Inflammatory macrophage (primary cell): Measurements from ENCODE around the gene TNNI3K.

Source experiments
- DNase-seq, 2 donors: peaks; one replicate each; pipeline ENCODE4 v3.0.0-alpha.2; 2020 to 2022

Gene TNNI3K

DNA sequence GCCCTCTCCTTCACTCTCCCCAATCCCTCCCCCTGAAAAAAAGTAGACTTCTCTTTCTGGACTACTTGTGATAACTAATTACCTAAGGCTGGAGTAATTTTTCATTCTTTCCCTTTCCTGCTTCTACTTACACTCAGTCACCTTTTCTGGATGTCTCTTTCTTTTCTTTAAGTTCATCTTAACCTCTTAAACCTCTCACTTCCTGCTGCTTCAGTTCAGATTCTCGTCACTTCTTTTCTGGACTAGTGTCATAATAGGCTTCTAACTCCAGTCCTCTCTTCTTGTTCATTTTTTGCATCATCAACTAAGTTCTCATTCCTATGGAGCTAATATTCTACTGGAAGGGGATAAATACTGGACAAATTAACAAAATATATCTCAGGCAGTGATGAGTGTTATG is 201.8 kb downstream of the TNNI3K start:
- no peak for DNase-seq

DNA sequence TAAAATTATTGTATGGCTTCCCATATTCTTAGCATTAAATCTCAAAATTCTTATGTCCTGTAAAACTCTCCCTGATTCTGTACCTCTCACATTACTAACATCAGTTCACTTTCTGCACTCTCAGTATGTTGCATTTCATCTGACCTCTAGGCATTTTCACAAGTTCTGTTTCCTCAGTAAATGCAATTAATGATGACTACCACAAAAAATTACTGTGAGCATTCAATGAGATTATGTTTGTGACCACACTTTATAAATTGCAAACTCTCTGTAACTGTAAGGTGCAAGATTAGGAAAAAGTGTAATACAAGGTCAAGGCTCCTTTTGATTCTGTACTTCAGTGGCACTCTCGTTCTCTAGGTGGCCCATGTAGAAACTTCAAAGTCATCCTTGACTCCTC is 216.8 kb downstream of the TNNI3K start:
- DNase-seq, result no peak

DNA sequence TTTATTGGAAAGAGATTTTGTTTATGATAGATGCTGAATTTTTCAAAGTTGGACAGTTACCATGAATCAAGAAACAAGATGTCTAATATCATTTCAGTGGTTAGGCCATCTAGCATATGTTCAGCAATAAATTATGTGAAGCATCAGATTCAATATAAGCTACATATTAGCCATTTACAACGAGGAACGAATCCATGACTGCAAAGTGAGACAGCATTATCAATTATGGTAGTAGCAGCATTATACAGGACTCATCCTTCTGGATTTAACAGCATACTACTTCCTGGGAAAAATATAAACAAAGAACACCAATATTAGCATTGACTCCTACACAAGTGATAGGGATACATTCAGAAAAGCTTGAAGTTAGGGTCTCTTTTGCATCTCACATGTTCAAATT is 218.1 kb downstream of the TNNI3K start:
- DNase-seq, result no peak

DNA sequence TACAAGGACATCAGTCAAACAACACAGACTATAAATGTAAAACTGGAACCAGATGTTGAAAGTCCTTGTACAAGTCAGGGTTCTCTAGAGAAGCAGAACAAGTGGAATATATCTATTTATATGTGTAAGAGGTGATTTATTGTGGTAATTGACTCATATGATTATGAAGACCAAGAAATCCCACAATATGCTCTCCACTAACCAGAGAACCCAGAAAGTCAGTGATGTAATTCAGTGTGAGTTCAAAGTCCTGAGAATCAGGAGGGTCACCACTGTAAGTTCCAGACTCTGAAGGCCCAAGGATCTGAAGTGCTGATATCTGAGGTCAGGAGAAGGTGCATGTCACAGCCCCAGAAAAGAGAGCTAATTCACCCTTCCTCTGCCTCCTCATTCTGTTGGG is 220.2 kb downstream of the TNNI3K start:
- no peak for DNase-seq

DNA sequence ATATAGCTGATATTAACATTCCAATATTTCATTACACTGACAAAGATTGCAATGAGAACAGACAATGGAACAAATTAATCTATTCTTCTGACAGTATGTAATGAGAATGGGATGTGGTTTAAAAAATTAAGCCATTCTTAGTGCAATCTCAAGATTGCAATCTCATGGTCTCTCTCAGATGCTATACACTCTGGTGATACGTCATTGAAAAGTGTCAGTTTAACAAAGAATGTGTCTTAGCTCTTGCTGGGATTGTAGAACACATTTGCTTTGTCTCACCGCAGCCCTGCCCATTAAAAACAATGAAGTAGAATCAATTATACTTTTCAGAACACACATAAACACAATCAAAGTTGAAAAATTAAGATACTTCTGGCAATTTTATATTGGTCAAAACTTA is 222.1 kb downstream of the TNNI3K start:
- no peak for DNase-seq

DNA sequence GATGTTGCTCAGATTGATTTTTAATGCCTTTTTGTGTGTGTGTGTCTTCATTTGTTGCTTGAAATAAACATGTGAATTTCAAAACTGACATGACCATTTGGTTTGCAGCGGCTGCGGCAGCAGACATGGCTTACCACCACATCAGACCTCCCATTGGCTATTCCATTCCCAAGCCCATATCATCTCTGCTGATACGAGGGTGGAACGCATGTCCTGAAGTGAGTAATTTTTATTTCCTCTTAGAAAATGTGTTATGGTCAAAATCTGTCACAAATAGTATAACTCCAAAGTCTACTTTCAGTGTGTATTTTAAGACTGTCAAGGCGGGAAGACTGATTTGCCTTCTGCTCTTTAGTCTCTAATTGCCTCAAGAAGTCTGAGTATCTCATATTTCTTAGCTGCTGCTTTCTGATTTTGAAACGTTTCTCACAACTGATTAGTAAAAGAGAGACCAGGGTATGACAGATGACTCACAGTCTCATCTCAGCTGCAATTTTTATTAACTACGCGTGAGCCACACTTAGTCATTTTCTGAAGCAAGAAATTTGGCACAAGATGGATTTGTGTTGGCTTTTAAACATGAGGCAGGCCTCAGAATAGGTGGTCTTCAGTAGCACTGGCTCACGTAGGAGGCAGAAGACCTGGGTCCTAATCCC is 228.3 kb downstream of the TNNI3K start:
- no peak for DNase-seq

DNA sequence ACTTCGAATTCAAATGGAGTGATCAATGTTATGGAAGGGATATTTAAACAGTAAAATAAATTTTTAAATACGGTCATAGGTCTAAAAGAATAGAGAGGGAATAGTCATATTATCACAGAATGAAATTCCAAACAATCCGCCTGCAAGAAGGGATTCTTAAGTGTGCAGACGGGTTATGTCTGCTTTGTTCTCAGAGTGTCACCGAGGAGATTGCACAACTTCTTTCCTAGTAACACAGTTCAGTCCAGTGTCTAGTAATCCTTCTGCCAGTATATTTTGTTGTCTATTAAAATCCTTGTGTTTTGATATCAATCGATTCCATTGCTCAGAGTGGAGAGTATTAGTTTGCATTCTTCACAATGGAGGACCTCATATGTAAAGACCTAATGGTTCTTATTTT is 228.8 kb downstream of the TNNI3K start:
- no peak for DNase-seq

DNA sequence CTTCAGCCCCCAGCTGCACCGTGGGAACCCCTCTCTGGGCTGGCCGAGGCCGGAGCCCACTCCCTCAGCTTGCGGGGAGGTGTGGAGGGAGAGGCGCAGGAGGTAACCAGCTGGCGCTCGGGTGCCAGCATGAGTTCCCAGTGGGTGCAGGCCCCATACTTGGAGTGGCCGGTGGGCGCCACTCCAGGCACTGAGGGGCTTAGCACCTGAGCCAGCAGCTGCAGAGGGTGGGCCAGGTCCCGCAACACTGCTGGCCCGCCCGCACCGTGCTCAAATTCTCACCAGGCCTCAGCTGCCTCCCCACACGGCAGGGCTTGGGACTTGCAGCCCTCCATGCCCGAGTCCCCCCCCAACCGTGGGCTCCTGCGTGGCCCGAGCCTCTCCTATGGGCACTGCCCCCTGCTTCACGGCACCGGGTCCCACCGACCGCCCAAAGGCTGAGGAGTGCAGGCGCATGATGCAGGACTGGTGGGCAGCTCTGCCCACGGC is 230.1 kb downstream of the TNNI3K start:
- DNase-seq, result no peak

DNA sequence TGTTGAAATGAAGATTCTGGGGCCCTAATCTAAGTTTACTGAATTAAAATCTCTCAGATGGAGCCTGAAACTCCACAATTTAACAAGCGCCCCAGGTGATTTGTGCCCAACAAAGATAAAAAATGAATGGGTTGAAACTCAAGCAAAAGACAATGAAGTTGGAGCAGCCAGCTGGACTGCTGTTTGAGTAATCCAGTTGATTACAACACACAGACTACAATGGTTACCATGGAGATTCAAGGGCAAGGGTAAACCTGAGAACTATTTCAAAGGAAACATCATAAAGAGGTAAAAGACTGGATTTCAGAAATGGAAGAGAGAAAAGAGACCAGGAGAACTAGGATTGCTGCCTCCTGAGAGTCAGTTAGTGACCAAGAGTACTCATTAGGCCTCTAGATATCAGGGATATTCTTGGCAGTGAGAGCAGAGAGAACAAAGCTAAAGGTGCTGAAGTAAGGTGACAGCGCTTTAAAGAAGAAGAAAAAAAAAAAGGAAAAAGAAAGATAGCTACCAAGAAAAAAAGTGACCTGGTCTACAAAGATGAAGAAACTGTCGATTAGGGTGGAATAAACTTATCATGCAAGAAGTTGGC is 232.7 kb downstream of the TNNI3K start:
- DNase-seq, result no peak

DNA sequence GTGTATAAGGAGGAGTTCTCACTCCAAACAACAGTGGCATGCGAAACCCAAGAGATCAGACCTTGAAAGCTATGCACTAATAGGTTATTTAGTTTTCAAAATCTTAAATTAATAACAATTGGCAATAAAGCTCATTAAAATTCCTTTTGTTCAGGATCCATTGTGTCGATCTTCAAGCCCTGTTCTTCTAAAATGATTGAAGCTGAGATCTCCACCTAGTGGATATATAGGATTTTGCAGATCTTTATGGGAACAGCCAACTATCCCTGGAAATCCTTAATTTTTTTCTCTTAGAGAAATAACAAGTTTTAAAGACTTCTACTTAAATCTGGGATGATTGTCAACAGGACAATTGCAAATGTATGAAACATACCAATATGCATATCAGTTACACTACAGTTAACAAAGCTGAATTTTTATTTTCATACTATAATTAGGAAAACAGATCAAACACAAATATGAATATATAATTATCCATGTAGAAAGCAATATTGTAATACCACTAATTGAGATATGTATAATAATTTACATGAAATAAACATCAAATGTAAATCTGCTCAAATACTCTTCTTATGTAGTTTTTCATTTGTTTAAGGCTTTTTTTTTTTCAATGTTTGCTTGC is 233.9 kb downstream of the TNNI3K start:
- DNase-seq, result peak; percentile 8 to 18

DNA sequence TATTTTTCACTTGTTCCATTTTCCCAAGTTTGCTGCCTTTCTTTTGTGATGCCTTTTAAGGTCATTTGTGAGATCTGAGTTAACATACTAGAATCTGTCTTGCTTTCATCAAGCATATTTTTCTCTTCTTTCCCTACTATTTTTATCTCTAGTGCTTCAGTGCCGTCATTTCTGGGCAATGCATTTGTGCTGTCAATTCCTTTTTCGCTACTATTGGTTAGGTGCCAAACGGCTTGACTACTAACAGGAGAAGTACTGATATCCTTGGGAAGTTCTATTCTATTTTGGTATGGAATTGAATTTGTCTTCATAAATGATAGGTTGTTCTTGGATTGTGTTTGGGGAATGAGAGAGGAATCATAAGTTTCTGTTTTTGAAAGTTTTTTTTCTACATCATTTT is 235.1 kb downstream of the TNNI3K start:
- no peak for DNase-seq

DNA sequence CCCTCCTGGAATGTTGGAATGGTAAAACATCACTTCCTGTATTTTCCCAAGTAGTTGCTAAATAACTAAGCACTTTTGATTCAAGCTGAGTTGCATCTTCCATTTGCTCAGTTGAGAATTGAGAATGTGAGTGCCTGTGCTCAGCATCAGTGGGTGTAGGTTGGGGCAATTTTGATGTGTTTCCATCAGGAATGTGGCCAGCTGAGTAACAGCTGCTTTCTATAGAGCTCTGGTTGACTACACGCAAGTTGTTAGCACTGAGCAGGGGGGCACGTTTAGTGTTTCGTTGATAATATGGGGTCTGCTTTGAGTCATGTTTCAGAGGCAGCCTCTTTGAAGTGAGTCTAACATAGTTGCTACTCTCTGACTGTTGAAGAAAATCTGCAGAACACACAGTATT is 235.7 kb downstream of the TNNI3K start:
- DNase-seq, result no peak

DNA sequence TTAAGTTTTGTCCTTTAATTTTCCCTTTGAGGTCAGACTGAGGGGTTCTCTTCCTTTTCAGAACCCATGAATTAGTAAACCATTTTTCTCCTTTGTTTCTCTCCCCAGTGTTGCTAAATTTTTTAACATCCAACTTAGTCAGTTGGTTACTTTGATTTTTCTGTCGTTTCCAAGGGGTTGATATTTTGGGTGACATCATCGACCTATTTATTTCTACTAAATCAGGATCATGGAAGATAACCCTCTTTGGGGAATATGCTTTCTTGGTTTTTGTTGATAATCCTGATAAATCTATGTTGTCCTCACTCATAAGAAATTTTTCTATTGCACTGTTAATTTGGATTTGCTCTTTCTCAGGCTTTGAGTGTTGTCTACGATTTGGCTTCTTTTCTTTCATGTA is 236.3 kb downstream of the TNNI3K start:
- DNase-seq, result no peak

DNA sequence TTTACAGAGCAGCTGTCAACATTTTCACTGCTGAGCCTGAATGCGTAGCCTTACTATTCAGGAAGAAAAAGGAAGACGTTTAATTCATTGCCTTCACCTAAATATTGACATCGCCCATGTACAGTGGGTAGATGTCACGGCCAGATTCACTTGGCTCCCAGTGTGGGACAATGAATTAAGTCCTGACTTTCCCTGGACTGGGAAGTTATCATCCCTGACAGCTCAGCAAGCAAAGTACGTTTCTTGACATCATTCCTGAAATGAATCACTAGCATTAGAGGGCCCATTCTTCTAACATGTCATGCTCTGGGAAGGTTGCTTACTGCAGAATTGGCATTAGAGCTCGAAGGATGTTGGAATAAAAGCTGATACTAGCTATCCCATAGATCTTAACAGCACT is 239.4 kb downstream of the TNNI3K start:
- no peak for DNase-seq

DNA sequence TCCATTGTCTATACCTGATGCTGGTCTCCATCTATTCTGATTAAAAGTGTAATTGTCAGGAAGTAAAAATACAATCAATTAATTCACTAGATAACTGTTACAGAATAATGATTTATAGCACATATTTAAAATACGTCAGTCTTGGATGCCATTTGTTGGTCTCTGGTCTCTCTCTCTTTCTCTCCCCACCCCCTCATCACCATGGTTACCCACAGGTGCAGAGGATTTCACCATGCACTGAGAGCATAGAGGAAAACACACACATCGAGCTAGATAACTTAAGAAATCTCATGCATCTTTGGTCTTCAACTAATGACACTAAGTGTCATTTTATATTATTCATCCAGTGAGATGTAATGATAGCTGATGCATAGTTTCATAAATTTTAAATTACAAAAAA is 243.8 kb downstream of the TNNI3K start:
- no peak for DNase-seq

DNA sequence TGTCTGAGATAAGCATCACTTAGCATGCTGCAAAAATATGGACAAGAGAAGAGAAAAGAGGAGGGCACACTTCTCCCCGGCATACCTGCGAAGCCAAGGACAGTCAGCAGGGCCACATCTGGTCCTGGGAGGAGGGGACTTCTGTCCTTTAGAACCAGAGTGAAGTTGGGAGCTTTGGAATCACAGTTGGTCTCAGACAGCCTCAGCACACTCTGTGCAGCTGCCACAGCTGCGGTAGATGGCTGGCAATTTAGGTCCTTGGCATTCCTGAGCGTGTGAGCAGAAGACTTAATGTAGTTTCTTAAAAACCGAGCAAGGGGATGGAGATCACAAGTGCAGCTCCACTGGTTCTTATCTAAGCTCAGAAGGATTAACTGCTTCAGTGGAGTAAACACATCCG is 244.9 kb downstream of the TNNI3K start:
- no peak for DNase-seq

DNA sequence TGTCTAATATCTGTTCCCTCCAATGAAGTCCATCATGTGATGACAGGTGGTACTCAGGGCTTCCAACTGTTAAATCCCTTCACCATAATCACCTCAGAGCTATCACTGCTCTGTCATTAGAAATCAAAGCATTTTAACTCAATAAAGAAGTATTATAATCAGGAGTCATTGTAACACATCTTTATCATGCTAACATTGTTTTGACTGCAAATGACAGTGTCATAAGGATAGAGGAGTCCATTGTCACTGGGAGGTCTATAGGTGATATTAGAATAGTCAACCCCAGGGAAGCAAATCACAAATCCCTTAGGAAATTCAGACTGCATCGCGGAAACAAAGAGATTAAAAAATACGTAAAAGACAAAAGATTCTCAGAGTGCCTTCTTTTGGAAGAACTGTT is 246.4 kb downstream of the TNNI3K start:
- no peak for DNase-seq

DNA sequence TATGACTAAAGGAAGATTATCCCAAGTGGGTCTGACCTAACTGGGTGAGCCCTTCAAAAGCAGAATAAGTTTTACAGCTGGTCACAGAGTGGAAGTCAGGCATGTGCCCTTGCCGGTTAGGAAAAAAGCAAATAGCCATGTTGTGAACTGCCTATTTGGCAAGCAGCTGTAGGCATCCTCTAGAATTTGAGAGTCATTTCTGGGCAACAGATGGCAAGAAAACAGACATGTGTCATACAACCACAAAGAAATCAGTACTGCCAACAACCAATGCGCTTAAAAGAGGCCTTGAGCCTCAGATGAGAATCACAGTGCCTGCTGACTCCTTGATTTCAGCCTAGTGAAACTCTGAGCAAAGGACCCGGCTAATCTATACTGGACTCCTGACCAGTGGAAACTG is 250.4 kb downstream of the TNNI3K start:
- DNase-seq, result no peak

DNA sequence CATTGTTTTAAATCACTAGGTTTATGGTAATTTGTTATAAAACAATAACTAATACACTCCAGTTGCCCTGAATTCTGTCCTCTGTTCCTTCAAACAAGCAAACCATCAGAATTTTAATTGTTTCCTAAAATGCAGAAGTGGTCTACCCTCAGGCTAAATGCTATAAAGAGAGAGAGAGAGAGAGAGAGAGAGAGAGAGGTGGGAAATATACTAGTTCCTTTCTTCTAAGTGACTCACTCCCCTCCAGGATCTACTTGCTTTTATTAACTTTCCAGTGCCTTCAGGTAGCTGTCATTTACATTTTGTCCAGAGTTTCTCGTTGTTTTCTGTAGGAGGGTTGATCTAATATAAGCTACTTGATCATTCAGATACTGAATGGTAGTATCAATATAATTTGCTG is 250.8 kb downstream of the TNNI3K start:
- no peak for DNase-seq

DNA sequence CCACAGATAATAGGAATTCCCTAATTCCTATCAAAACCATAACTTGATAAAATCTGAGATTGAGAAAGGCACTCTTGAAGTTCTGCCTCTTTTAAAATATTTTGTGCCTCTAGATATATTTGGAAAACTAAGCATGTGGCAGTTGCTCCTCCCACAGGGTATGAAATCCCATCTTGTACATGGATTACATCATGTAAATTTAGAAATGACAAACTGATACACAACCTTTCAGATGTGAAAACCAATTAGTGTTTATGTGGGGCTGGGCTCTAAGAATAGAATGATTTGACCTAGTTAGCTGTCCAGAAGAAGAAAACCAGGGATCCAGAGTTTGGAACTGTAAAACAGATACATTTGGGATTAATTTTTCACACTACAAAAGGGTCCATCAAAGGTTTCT is 261.5 kb downstream of the TNNI3K start:
- no peak for DNase-seq

DNA sequence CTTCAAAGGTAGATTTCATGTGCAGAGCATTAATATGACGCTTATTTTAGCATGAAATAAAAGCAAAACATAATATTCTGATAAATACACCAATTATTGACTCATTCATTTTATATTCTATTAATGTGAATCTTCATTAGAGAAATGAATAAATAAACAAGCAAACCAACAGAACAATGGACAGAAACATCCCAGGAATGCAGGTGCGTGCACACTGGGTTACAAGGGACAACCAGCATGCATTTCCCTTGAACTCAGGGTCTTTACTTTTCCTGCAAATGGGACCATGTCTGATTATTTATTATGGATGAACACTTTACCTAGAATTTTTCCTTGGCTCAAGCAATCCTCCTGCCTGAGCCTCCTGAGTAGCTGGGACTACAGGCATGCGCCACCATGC is 263.7 kb downstream of the TNNI3K start:
- DNase-seq, result no peak

DNA sequence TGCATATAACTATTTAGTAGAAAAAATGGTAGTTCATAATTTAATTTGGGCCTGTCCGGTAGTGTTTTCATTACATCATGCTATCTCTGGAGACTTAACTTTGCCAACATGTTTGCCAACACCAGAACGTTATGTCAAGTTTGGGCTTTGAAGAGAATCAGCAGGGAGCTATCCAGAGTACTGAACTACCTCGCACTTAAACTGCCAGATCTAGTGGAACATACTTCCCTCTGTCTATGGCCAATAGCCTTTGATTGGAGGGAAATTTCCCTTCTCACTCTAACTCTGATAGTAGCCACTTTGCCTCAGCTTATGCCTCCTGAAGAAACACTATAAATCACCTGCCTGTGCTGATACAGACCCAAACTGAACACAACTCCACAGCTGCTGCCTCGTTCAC is 267.2 kb downstream of the TNNI3K start:
- peak in 1 of 2 donors; percentile 4 for DNase-seq

DNA sequence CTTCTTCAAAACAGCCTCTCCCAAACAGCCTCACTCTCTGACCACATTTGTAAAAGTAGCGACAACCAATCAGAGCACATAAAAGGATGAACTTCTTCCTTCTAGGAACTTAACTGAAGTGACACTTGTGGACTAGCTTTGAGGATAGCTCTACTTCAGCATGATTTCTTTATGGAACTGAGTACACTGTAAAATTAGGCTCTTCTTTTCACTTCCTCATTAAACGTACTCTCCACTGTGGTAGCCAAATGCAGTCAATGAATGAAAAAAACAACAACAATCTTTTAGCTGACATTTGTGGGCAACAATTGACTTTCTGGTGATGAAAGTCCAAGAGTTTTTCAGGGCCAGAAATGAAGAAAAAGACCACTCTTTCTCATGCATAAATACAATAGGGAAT is 267.7 kb downstream of the TNNI3K start:
- DNase-seq, result no peak

DNA sequence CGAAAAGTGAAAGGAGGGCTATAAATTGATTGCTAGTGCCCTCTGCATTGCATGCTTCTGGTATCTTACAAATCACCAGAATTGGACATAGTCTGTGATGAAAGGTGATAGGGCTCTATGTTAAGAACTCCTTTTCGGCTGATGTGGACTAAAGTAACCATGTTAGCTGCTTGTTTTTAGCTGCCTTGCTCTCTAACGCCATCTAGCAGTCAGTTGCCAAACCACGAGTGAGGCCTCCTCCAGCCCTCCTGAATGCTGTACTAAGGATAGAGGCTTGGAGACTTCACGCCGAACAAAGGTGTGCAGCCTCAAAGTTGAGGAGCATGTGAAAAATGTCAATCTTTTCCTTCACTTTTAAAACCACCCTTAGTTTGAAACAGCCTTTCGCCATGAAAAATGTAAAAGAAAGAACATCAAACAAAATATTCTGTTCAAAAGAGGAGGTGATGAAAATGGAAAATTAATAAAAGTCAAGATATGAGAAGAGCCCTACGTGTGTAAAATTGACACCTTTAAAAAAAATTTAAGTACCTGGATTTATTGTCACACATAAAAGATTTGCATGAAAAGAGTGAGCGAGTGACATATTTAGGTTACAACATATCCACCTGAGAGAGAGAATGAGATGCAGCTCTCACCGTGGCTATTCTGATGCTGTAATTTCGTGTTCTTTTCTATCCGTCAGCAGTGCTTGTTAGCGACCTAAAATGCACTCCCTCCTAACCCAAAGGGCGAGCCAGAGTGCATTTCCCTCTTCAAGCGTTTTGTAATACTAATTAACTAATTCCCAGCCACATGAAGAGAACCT is 269.1 kb downstream of the TNNI3K start:
- DNase-seq, result peak in 1 of 2 donors; percentile 16
